Stimulated activated CD4-positive, alpha-beta T cell treated with anti-CD3 and anti-CD28 coated beads, Interleukin-12 subunit alpha, Interleukin-12 subunit beta, amount 100 ng/mL, for 4 hours (primary cell): Measurements from ENCODE around the gene ALG1L2.
"Not testable (repeated sequence)": the region's sequence is repeated elsewhere in the genome, so short reads cannot be mapped to it uniquely, and the experiment has no call there.

Source experiments
- DNase-seq: peaks from one replicate; pipeline ENCODE4 v3.0.0-alpha.2; 2020

Gene ALG1L2

GRCh38 chr3:130081351-130081881 lies at the start of gene ALG1L2:
ALG1L2 (plus strand) TSS chr3:130081831; CDS start chr3:130082017, 186 bp downstream.
- no peak for DNase-seq

- not testable (repeated sequence) for DNase-seq
Observed at GRCh38 chr3:130037126-130037815, 44.4 kb upstream of the ALG1L2 start.

GRCh38 chr3:130042736-130043135 lies 38.9 kb upstream of the ALG1L2 start:
- DNase-seq: not testable (repeated sequence)

GRCh38 chr3:130043658-130044057 lies 38.0 kb upstream of the ALG1L2 start:
- not testable (repeated sequence) for DNase-seq

- no peak for DNase-seq
Observed at GRCh38 chr3:130044370-130044769, 37.3 kb upstream of the ALG1L2 start.

GRCh38 chr3:130048726-130049125 lies 32.9 kb upstream of the ALG1L2 start:
- no peak for DNase-seq

GRCh38 chr3:130052366-130052765 lies 29.3 kb upstream of the ALG1L2 start:
- not testable (repeated sequence) for DNase-seq

GRCh38 chr3:130052965-130053364 lies 28.7 kb upstream of the ALG1L2 start:
- DNase-seq: not testable (repeated sequence)

GRCh38 chr3:130057536-130058266 lies 23.9 kb upstream of the ALG1L2 start:
- DNase-seq: not testable (repeated sequence)

GRCh38 chr3:130058267-130058657 lies 23.4 kb upstream of the ALG1L2 start:
- not testable (repeated sequence) for DNase-seq

- DNase-seq: not testable (repeated sequence)
Observed at GRCh38 chr3:130058716-130059115, 22.9 kb upstream of the ALG1L2 start.

GRCh38 chr3:130059162-130059561 lies 22.5 kb upstream of the ALG1L2 start:
- not testable (repeated sequence) for DNase-seq

- no peak for DNase-seq
Observed at GRCh38 chr3:130073582-130073981, 8.0 kb upstream of the ALG1L2 start.

GRCh38 chr3:130077636-130078035 lies 4.0 kb upstream of the ALG1L2 start:
- DNase-seq: no peak

GRCh38 chr3:130083363-130084090 lies 1.9 kb downstream of the ALG1L2 start:
- DNase-seq: not testable (repeated sequence)

GRCh38 chr3:130084436-130084980 lies 2.9 kb downstream of the ALG1L2 start:
- no peak for DNase-seq

- no peak for DNase-seq
Observed at GRCh38 chr3:130085881-130086280, 4.2 kb downstream of the ALG1L2 start.

GRCh38 chr3:130086628-130087027 lies 5.0 kb downstream of the ALG1L2 start:
- DNase-seq: not testable (repeated sequence)

- DNase-seq: no peak
Observed at GRCh38 chr3:130088061-130088460, 6.4 kb downstream of the ALG1L2 start.

- not testable (repeated sequence) for DNase-seq
Observed at GRCh38 chr3:130090681-130091080, 9.1 kb downstream of the ALG1L2 start.

- no peak for DNase-seq
Observed at GRCh38 chr3:130091958-130092357, 10.3 kb downstream of the ALG1L2 start.

- DNase-seq: no peak
Observed at GRCh38 chr3:130093741-130094391, 12.2 kb downstream of the ALG1L2 start.
